Right lobe of liver (tissue), 4 donors: ENCODE data around the gene AHR.

ENCODE experiments used
- POLR2A ChIP-seq: fragments of 450-650 bp; IDR thresholded peaks from one replicate; pipeline ENCODE4 v1.6.1; 2017; ENCODE audit warnings: antibody characterized with exemption, mild to moderate bottlenecking
- TF ChIP-seq, protein P1 (sequence below), 4 donors: fragments of 200-600 bp in 3 of 4; fragments of 450-650 bp in 1 of 4; IDR thresholded peaks; one replicate each; pipeline versions ENCODE4 v1.5.1 to v1.8.0; 2016 to 2022; ENCODE audit warnings: antibody characterized with exemption in 4 of 4, mild to moderate bottlenecking in 2 of 4
- donor health status: DM: no; HTN: no; CAD: no.
- donor health status: DM: no; HTN: no; CAD: no.
- donor health status: DM: no; HTN: yes; CAD: no.

- TF ChIP-seq, protein P1, sequence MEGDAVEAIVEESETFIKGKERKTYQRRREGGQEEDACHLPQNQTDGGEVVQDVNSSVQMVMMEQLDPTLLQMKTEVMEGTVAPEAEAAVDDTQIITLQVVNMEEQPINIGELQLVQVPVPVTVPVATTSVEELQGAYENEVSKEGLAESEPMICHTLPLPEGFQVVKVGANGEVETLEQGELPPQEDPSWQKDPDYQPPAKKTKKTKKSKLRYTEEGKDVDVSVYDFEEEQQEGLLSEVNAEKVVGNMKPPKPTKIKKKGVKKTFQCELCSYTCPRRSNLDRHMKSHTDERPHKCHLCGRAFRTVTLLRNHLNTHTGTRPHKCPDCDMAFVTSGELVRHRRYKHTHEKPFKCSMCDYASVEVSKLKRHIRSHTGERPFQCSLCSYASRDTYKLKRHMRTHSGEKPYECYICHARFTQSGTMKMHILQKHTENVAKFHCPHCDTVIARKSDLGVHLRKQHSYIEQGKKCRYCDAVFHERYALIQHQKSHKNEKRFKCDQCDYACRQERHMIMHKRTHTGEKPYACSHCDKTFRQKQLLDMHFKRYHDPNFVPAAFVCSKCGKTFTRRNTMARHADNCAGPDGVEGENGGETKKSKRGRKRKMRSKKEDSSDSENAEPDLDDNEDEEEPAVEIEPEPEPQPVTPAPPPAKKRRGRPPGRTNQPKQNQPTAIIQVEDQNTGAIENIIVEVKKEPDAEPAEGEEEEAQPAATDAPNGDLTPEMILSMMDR (IDR thresholded peaks at IDR 0.05) = no peak
- no peak for TF ChIP-seq POLR2A
Observed at GRCh38 chr7:17279061-17279460, 19.4 kb upstream of the AHR start.
